ENCODE measurements around the gene ITGB1BP1. TPM values are rescaled to one million over a fixed set of nuclear protein-coding genes. Genes with fewer than 3 reads are reported as not detected.

The ITGB1BP1 gene
- total and polyA plus RNA-seq, 2 of the 13 experiments (the other 11 are each of a cell fraction or from before 2014, with no cell fraction given): 106 to 108 TPM

GRCh38 chr2:9355716-9356115 lies 67.6 kb downstream of the ITGB1BP1 start (continued):
- TF ChIP-seq PRPF4 (IDR thresholded peaks at IDR 0.05; ENCODE audit: low read depth, low read length, poor library complexity, severe bottlenecking) (no peak), ZNF414 (CRISPR knock-in tag; IDR thresholded peaks at IDR 0.05) (no peak), ATAD3A (CRISPR knock-in tag; IDR thresholded peaks at IDR 0.05) (no peak), ZFP91 (CRISPR knock-in tag; IDR thresholded peaks at IDR 0.05; ENCODE audit: borderline replicate concordance) (no peak), ELF3 (CRISPR knock-in tag; IDR thresholded peaks at IDR 0.05) (no peak), ZNF318 (CRISPR knock-in tag; IDR thresholded peaks at IDR 0.05) (no peak), ZNF552 (CRISPR knock-in tag; IDR thresholded peaks at IDR 0.05; ENCODE audit: borderline replicate concordance) (no peak), HES4 (CRISPR knock-in tag; IDR thresholded peaks at IDR 0.05; ENCODE audit: borderline replicate concordance) (no peak), NRL (CRISPR knock-in tag; IDR thresholded peaks at IDR 0.05; ENCODE audit: borderline replicate concordance) (no peak), PAWR (CRISPR knock-in tag; IDR thresholded peaks at IDR 0.05; ENCODE audit: borderline replicate concordance) (no peak), NR3C1 (CRISPR knock-in tag; IDR thresholded peaks at IDR 0.05) (no peak), FOXK2 (IDR thresholded peaks at IDR 0.05) (no peak)

Data from HepG2 (cell line).